ENCODE data around the gene KRIT1. TPM values are rescaled to one million over a fixed set of nuclear protein-coding genes. Genes with fewer than 3 reads are reported as not detected.

KRIT1 gene
- total RNA-seq: 43.5 and 50.6 TPM in 2 replicates
- 17.4 and 25.3 TPM in 2 replicates for polyA plus RNA-seq

GRCh38 chr7:92245487-92246359 lies at the start of gene KRIT1, which contains the start of gene ANKIB1:
TSS of gene KRIT1 (minus strand) at chr7:92245914. CDS start at chr7:92242135, 3,779 bp downstream.
TSS of gene ANKIB1 (plus strand) at chr7:92245974. CDS start at chr7:92294979, 49,005 bp downstream.
- no peaks in the 10 kb centered on the region for H3K9me2 ChIP-seq (replicated peaks; ENCODE audit: insufficient read depth)
- TF ChIP-seq EZH2 (IDR thresholded peaks at IDR 0.05; ENCODE audit: borderline replicate concordance) (no peak), CTCF (IDR thresholded peaks at IDR 0.05; ENCODE audit: poor library complexity) (peak; percentile 23), EZH2phosphoT487 (IDR thresholded peaks at IDR 0.05; ENCODE audit: low read depth, severe bottlenecking, unreplicated experiment) (no peak)
- peak; percentile 91 for DNase-seq (ENCODE audit: low spot score)
- H3K27ac ChIP-seq: peak within 1 kb of the TSS; percentile 97
- WGBS (ENCODE audit: low lambda C conversion rate, missing lambda C conversion rate): 2% methylated on average over 51 of the region's 71 CpGs
- H3K4me2 ChIP-seq: peak within 1 kb of the TSS; percentile 92
- peaks cover 28% of the 10 kb centered on the region for H3K4me1 ChIP-seq (ENCODE audit: insufficient read depth)
- no peaks in the 10 kb centered on the region for H3K36me3 ChIP-seq (replicated peaks; ENCODE audit: insufficient read depth, low read depth)
- H4K20me1 ChIP-seq (ENCODE audit: insufficient read depth, poor library complexity, severe bottlenecking): no peaks in the 10 kb centered on the region
- H3K27me3 ChIP-seq: no peaks in the 10 kb centered on the region
- H3K79me2 ChIP-seq: peaks cover 83% of the 10 kb centered on the region
- no peaks in the 10 kb centered on the region for H3K9me3 ChIP-seq (ENCODE audit: low read depth)
- H2AFZ ChIP-seq: peak within 1 kb of the TSS; percentile 88
- peak within 1 kb of the TSS; percentile 83 for H3K4me3 ChIP-seq

- H3K79me2 ChIP-seq: peaks cover 23% of the 10 kb centered on the region
- H2AFZ ChIP-seq: no peak overlapping the region
- no peak overlapping the region for H3K27ac ChIP-seq
- WGBS (ENCODE audit: low lambda C conversion rate, missing lambda C conversion rate): 91% methylated on average over 1 of the region's 1 CpG
- no peaks in the 10 kb centered on the region for H3K9me2 ChIP-seq (replicated peaks; ENCODE audit: insufficient read depth)
- no peak for TF ChIP-seq EZH2 (IDR thresholded peaks at IDR 0.05; ENCODE audit: borderline replicate concordance)
- H4K20me1 ChIP-seq (ENCODE audit: insufficient read depth, poor library complexity, severe bottlenecking): no peaks in the 10 kb centered on the region
- H3K4me2 ChIP-seq: no peak overlapping the region
- H3K4me3 ChIP-seq: no peak overlapping the region
- no peaks in the 10 kb centered on the region for H3K27me3 ChIP-seq
- no peak for DNase-seq (ENCODE audit: low spot score)
- peaks cover 5% of the 10 kb centered on the region for H3K4me1 ChIP-seq (ENCODE audit: insufficient read depth)
- no peaks in the 10 kb centered on the region for H3K36me3 ChIP-seq (replicated peaks; ENCODE audit: insufficient read depth, low read depth)
- no peaks in the 10 kb centered on the region for H3K9me3 ChIP-seq (ENCODE audit: low read depth)
Measured at GRCh38 chr7:92295391-92295790, 49.7 kb upstream of the KRIT1 start.

- no peaks in the 10 kb centered on the region for H3K36me3 ChIP-seq (replicated peaks; ENCODE audit: insufficient read depth, low read depth)
- no peak overlapping the region for H3K27ac ChIP-seq
- H3K27me3 ChIP-seq: no peaks in the 10 kb centered on the region
- no peak for DNase-seq (ENCODE audit: low spot score)
- peaks cover 5% of the 10 kb centered on the region for H3K4me1 ChIP-seq (ENCODE audit: insufficient read depth)
- H3K79me2 ChIP-seq: peaks cover 35% of the 10 kb centered on the region
- WGBS (ENCODE audit: low lambda C conversion rate, missing lambda C conversion rate): 87% methylated on average over 2 of the region's 2 CpGs
- H3K4me2 ChIP-seq: peak overlapping the region; percentile 7
- no peak overlapping the region for H3K4me3 ChIP-seq
- no peak for TF ChIP-seq CTCF (IDR thresholded peaks at IDR 0.05; ENCODE audit: poor library complexity)
- TF ChIP-seq EZH2phosphoT487 (IDR thresholded peaks at IDR 0.05; ENCODE audit: low read depth, severe bottlenecking, unreplicated experiment): no peak
- H4K20me1 ChIP-seq (ENCODE audit: insufficient read depth, poor library complexity, severe bottlenecking): no peaks in the 10 kb centered on the region
- H3K9me2 ChIP-seq (replicated peaks; ENCODE audit: insufficient read depth): no peaks in the 10 kb centered on the region
- no peak overlapping the region for H2AFZ ChIP-seq
- H3K9me3 ChIP-seq (ENCODE audit: low read depth): no peaks in the 10 kb centered on the region
Measured at GRCh38 chr7:92293896-92294590, 48.3 kb upstream of the KRIT1 start.

GRCh38 chr7:92292981-92293380 lies 47.3 kb upstream of the KRIT1 start:
- H4K20me1 ChIP-seq (ENCODE audit: insufficient read depth, poor library complexity, severe bottlenecking): no peaks in the 10 kb centered on the region
- no peak overlapping the region for H3K4me3 ChIP-seq
- no peak overlapping the region for H2AFZ ChIP-seq
- no peak overlapping the region for H3K4me2 ChIP-seq
- WGBS (ENCODE audit: low lambda C conversion rate, missing lambda C conversion rate): 85% methylated on average over 3 of the region's 3 CpGs
- H3K4me1 ChIP-seq (ENCODE audit: insufficient read depth): peaks cover 5% of the 10 kb centered on the region
- no peak overlapping the region for H3K27ac ChIP-seq
- no peak for DNase-seq (ENCODE audit: low spot score)
- H3K36me3 ChIP-seq (replicated peaks; ENCODE audit: insufficient read depth, low read depth): no peaks in the 10 kb centered on the region
- TF ChIP-seq CTCF (IDR thresholded peaks at IDR 0.05; ENCODE audit: poor library complexity): no peak
- TF ChIP-seq EZH2phosphoT487 (IDR thresholded peaks at IDR 0.05; ENCODE audit: low read depth, severe bottlenecking, unreplicated experiment): no peak
- no peaks in the 10 kb centered on the region for H3K27me3 ChIP-seq
- no peaks in the 10 kb centered on the region for H3K9me3 ChIP-seq (ENCODE audit: low read depth)
- no peaks in the 10 kb centered on the region for H3K9me2 ChIP-seq (replicated peaks; ENCODE audit: insufficient read depth)
- H3K79me2 ChIP-seq: peaks cover 45% of the 10 kb centered on the region
